HG03342 (cell line): ENCODE measurements around the gene GALNT16.
"Not testable (repeated sequence)": the region's sequence is repeated elsewhere in the genome, so short reads cannot be mapped to it uniquely, and the experiment has no call there.

Experiments
- ATAC-seq: cut with Tn5 transposase; IDR thresholded peaks from one replicate; pipeline ENCODE4 v1.9.1; 2021; ENCODE audit warnings: mild to moderate bottlenecking, moderate library complexity; ENCODE audit not compliant: unreplicated experiment

GALNT16 gene

GRCh38 chr14:69259168-69259526, 811 bp upstream of the GALNT16 start:
- ATAC-seq = no peak

GRCh38 chr14:69260190-69260860, 367 bp downstream of the GALNT16 start:
- no peak for ATAC-seq

GRCh38 chr14:69260861-69261564, 1.1 kb downstream of the GALNT16 start:
- no peak for ATAC-seq

DNA sequence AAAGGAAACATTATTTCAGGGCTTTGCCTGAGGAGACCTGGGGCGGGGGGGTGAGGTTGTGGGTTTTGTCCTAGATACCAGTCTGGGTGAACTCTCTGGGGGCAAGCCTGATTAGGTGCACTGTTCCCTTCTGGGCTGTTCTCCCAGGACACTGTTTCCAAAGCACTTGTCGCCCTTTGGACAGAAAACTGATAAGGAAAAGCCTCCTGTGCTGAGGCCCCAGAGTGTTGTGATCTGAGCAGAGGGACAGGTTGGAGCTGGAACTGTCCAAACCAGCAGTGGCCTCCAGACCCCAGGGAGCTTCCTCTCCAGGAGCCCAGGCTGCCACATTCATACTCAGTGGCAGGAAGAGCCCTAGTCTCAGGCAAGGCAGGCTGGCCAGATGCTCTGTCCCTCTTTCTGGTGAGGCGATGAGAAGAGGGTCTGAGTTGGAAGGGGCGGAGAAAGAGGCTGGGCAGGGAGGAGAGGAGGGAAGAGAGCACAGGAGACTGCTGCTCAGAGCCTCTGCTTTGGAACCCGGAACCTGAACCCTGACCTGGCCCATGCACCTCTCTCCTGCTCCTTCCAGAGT, 1.9 kb downstream of the GALNT16 start:
- no peak for ATAC-seq

GRCh38 chr14:69262516-69262915, 2.6 kb downstream of the GALNT16 start:
- ATAC-seq = no peak

DNA sequence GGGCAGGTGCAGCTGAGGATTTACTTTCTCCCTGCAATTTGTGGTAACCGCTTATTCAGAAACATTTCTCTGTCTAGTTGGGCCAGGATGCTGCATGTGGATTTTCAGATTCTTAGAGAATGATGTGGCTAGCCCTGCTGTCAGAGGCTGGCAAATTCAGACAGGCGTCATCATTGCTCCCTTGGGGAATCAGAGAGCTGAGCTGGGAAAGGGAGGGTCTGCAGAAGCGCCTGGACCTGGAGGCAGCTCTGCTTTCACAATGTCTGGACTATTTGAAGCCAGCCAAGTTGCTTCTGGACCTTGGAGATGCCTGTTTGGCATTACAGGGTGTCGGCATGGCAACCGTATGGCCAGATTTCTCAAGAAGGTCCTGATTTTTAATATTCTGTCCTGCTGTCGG, 3.4 kb downstream of the GALNT16 start:
- no peak for ATAC-seq

- ATAC-seq = no peak
These were observed 3.8 kb downstream of the GALNT16 start for GRCh38 chr14:69263771-69264170.

DNA sequence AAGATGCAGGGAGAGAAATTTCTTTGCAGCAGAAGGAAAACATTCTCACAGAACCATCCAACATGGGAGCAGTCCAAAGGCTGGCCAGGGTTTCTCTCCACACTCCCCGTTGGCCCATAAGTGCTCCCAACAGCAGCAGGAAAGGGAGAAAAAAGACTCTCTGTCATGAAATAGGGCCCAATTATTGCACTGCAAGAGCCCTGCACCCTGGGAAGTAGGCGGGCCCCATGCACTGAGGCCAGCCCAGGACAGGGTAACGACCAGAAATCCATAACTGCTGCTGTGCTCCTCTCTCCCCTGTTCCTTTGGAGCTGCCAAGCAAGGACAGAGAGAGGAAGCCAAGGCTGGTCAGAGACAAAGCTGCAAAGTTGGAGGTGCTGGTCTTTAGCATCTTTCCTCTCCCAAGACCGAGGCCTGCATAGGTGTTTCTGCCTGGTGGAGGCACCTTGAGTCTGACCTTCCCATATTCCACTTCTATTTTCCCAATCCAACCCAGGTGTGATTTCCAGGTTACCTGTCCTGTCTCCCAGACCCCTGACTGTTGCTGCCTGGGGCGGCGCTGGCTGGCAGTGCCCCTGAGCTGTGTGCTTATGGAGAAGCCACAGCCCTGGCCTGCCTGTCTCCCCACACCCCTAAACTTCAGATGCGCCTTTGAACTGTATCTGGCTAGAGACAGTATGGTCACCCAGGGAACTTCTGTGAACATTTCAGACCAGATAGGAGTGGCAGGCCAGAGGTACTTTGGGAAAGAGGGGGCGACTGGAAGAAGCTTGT, 6.8 kb downstream of the GALNT16 start:
- no peak for ATAC-seq

DNA sequence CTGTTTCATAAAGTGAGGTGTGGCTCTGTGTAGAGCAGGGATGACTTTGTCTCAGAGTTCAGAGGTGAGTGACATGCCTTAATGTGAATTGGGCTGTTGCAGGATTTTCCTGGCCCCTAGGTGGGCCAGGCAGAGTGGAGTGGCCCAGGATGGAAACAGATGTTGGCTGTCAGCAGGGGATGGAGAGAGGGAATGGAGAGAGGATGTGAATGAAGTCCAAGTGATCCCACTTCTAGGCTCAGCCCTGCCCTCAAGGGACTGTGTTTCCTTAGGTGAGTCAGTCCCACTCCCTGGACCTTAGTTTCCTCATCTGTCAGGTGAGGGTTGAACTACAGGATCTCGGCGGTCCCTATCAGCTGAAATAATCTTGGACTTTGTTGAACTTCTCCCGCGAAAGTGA, 7.5 kb downstream of the GALNT16 start:
- no peak for ATAC-seq

DNA sequence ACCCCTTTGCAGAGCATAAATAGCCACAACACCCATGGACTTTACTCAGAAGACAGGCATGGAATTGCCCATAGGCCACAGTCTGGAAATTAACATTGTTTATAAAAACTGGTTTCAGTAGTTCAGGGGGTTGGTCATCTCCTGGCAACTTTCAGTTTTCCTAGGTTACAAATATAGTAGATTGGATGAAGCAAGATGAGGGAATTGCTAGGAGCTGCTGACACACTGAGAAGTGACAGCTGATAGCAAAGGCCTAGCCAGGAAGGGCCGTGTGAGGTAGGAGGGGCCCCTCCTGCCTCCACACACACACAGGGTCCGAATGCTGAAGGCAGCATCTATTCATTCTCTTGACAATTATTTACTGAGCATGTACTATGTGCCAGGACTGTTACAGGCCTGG, 8.3 kb downstream of the GALNT16 start:
- ATAC-seq = no peak

DNA sequence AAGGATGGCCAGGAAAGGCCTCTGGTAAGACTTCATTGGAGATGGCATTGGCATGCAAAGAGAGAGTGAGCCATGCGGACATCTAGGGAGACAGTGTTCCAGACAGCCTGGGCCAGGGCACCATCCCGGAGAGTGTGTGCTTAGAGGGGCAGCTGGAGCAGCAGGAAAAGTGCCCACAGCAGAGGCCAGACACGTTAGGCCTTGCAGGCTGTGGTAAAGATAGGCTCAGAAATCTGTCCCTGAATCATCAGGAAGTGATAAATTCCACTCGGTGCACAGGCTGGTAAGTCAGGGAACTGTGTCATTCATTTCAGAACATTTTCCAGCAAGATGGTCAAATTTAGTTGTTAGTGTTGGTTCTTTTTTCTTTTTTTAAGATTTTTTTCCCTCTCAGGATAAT, 8.8 kb downstream of the GALNT16 start:
- ATAC-seq = no peak

DNA sequence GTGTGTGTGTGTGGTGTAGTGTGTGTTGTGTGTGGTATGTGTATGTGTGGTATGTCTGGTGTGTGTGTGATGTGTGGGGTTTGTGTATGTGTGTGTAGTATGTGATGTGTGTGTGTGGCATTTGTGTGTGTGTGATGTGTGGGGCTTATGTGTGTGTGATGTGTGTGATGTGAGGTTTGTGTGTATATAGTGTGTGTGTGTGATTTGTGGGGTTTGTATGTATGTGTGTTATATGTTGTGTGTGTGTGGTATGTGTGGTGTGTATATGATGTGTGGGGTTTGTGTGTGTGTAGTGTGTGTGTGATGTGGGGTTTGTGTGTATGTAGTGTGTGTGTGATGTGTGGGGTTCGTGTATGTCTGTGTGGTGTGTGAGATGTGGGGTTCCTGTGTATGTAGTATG, 9.4 kb downstream of the GALNT16 start:
- no peak for ATAC-seq

DNA sequence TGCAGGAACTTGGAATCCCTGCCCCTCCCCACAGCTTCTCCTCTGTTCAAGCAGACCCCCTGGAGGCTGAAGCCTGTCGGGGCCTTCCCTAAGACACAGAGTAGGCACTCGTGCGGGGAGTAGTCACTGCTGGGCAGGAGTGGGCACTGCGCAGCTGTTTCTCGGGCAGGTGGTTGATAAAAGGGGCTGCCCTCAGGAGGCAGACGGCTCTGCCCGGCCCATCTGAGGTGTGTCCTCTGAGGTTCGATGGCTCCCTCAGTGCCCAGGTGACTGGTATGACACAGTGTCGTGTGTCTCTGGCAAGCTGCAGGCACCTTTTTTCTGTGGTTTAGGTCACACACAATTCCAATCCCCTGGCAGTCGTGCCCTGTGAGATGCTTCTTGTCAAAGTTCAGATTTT, 10.1 kb downstream of the GALNT16 start:
- no peak for ATAC-seq

DNA sequence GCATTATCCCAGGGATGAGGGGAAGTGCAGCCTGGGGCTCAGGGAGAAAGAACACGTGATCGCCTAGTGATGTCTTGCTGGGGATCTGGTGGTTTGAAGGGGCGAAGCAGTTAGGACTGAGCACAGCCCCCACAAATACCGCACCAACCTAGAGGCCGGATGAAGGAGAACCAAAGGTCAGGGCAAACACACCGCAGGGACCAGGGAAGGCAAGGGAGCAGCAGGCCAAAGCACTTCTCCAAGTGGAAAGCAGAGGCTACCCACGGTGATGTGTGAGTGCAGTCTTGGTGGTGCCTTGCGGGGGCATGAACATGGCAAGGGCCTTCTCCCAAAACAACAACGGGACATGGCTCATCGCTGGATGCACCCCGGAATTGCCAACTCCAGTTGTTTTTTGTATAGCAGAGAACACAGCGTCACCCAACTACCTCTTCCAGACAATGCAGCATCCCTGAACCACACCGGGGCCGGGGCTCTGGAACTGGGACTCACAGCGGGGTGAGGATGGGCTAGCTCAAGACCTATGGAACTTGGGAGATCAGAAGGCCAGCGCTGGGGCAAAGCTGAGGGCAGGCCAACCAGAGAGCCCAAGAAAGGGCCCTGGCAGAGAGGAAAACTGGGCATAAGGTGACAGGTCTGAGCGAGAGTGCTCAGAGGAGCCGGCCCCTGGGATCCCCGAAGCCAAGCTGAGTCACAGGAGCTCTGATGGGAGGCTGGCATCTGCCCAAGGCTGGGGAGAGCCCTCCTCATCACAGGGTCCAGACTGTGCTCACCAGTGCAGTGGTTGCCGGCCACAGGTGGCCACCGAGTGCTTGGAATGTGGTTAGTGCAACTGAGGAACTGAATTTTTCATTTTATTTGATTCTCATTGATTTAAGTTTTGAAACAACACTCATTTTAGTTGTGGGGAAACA, 11.1 kb downstream of the GALNT16 start:
- ATAC-seq = no peak

DNA sequence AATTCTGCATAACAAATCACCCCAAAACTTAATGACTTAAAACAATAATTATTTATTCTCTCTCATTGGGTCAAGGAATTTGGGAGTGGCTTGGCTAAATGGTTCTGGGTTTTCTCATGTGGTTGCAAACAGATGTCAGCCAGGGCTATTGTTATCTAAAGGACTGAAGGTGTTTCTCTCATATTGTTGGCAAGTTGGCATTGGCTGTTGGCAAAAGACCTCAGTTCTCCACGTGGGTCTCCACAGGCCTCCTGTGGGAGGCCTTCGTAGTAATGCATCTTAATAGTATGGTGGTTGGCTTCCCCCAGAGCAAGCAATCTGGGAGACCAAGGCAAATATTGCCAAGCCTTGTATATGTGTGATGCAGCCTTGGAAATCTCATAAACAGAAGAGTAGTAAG, 14.4 kb downstream of the GALNT16 start:
- ATAC-seq = no peak

GRCh38 chr14:69275331-69275730, 15.4 kb downstream of the GALNT16 start:
- no peak for ATAC-seq

- ATAC-seq = not testable (repeated sequence)
These were observed 17.4 kb downstream of the GALNT16 start for GRCh38 chr14:69277356-69277755.

- no peak for ATAC-seq
These were observed 20.9 kb downstream of the GALNT16 start for GRCh38 chr14:69280746-69281291.

GRCh38 chr14:69281450-69282169, 21.7 kb downstream of the GALNT16 start:
- ATAC-seq = no peak

DNA sequence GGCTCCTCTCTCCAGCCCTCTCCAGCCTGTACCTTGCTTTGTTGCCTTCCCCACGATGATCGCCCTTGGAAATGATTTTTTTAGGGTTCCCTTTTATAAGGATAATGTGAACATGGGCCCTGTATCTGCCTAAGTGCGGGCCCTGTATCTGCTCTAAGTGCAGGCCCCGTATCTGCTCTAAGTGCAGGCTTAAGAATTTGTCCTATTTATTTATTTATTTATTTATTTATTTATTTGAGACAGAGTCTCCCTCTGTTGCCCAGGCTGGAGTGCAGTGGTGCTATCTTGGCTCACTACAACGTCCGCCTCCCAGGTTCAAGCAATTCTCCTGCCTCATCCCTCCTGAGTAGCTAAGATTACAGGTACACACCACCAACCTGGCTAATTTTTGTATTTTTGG, 22.5 kb downstream of the GALNT16 start:
- ATAC-seq = no peak
